ENCODE data around the gene MPHOSPH9.

DNA sequence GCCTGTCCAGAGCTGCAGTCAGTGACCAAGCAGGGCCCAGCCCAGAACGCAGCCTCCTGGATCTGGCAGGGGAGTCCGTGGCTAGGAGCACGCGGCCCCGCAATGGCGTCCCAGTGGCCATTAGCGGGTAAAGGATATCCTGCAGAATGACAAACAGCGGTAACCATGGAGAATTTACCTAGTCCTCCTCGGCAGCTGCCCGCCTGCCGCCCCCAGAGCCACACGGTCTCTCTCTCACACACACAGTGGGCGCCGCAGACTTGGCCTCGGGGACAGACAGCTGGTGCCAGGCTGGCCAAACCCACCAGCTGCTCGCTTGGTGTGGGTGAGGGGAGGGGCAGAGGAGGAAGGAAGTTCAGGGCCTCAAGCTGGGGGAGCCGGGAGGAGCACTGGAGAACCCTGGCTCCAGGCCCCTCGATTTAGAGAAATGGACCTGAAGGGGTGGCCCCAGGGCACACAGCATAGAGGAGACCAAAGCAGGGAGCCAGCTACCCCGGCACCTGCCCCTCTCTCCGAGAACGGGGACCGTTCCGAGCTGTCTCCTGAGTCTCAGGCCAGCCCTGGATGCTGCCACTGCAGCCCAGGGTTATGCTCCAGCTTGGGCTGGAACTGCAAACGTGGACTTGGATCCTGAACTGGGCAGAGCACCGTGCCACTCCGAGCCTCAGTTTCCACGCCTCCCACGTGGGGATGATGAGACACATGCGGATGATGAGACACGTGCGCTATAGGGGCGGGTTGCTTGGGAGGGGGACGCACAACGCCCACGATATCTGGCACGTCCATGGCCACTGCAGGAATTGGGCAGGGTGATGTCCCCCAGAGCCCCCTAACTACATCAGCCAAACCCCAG lies 35.3 kb upstream of the MPHOSPH9 start:
- TF ChIP-seq, protein P1, sequence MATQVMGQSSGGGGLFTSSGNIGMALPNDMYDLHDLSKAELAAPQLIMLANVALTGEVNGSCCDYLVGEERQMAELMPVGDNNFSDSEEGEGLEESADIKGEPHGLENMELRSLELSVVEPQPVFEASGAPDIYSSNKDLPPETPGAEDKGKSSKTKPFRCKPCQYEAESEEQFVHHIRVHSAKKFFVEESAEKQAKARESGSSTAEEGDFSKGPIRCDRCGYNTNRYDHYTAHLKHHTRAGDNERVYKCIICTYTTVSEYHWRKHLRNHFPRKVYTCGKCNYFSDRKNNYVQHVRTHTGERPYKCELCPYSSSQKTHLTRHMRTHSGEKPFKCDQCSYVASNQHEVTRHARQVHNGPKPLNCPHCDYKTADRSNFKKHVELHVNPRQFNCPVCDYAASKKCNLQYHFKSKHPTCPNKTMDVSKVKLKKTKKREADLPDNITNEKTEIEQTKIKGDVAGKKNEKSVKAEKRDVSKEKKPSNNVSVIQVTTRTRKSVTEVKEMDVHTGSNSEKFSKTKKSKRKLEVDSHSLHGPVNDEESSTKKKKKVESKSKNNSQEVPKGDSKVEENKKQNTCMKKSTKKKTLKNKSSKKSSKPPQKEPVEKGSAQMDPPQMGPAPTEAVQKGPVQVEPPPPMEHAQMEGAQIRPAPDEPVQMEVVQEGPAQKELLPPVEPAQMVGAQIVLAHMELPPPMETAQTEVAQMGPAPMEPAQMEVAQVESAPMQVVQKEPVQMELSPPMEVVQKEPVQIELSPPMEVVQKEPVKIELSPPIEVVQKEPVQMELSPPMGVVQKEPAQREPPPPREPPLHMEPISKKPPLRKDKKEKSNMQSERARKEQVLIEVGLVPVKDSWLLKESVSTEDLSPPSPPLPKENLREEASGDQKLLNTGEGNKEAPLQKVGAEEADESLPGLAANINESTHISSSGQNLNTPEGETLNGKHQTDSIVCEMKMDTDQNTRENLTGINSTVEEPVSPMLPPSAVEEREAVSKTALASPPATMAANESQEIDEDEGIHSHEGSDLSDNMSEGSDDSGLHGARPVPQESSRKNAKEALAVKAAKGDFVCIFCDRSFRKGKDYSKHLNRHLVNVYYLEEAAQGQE (IDR thresholded peaks at IDR 0.05; ENCODE audit: insufficient read depth in 1 of 2, low read depth in 2 of 2, low read length in 2 of 2) = no peak
- TF ChIP-seq TAF1 (IDR thresholded peaks at IDR 0.05; ENCODE audit: borderline replicate concordance, insufficient read depth, low read length) (no peak), POLR2AphosphoS5 (IDR thresholded peaks at IDR 0.05; ENCODE audit: low read depth, low read length) (no peak)

Measured in PFSK-1 (cell line).